CD4-positive, alpha-beta T cell (primary cell): ENCODE measurements around the gene RHBDL3. TPM values are rescaled to one million over a fixed set of nuclear protein-coding genes. Genes with fewer than 3 reads are reported as not detected.

ENCODE experiments used
- ATAC-seq: fragments of 200-7000 bp; cut with Tn5 transposase; one replicate; pipeline ENCODE4 v1.10.0; 2022; ENCODE audit warnings: mild to moderate bottlenecking; ENCODE audit not compliant: poor library complexity
- CTCF ChIA-PET: fragments of 350-600 bp; sonication (Branson Sonifier 250); formaldehyde crosslinking; loops from one replicate; lab custom pipeline; 2021; ENCODE audit warnings: antibody characterized with exemption, inconsistent platforms; lab: Charles Lee
- POLR2A ChIA-PET: fragments of 350-600 bp; sonication (Branson Sonifier 250); formaldehyde crosslinking; loops from one replicate; lab custom pipeline; 2021; ENCODE audit warnings: antibody characterized with exemption, inconsistent platforms; lab: Charles Lee
- DNase-seq, 14 experiments: peaks; one replicate each; pipeline ENCODE4 v3.0.0-alpha.2; 2013 to 2020; ENCODE audit warnings: mixed read lengths in 2 of 14
- H3K27ac ChIP-seq, 2 donors: one replicate each; pipeline versions ENCODE4 v1.5.1 to v1.7.0; 2013; ENCODE audit warnings: low read length in 2 of 2, low read depth in 1 of 2, mild to moderate bottlenecking in 1 of 2
- H3K27me3 ChIP-seq, 2 experiments: 1 replicate in 1 of 2; 2 replicates in 1 of 2; pipeline versions ENCODE4 v1.6.1 to v1.7.0; 2013; ENCODE audit warnings: low read length in 2 of 2, control low read depth in 1 of 2, mild to moderate bottlenecking in 1 of 2, moderate library complexity in 1 of 2; ENCODE audit not compliant: insufficient read depth in 2 of 2, control insufficient read depth in 1 of 2
- H3K36me3 ChIP-seq: one replicate; pipeline ENCODE4 v1.6.1; 2013; ENCODE audit warnings: low read length, control low read depth; ENCODE audit not compliant: insufficient read depth
- H3K4me1 ChIP-seq: one replicate; pipeline ENCODE4 v1.6.1; 2013; ENCODE audit warnings: low read length, control low read depth; ENCODE audit not compliant: insufficient read depth
- H3K4me3 ChIP-seq: one replicate; pipeline ENCODE4 v1.5.1; 2013; ENCODE audit warnings: mild to moderate bottlenecking, low read length, moderate library complexity
- H3K9me3 ChIP-seq, 2 experiments: 1 replicate in 1 of 2; 2 replicates in 1 of 2; pipeline versions ENCODE4 v1.6.1 to v1.7.0; 2013; ENCODE audit warnings: low read length in 2 of 2, mild to moderate bottlenecking in 2 of 2, control low read depth in 1 of 2, moderate library complexity in 1 of 2; ENCODE audit not compliant: control insufficient read depth in 1 of 2, insufficient read depth in 1 of 2
- H3K27ac Mint-ChIP-seq: one replicate; pipeline ENCODE4 v1.8.0; 2020; ENCODE audit warnings: mixed read lengths
- H3K27me3 Mint-ChIP-seq: one replicate; pipeline ENCODE4 v1.8.0; 2021; ENCODE audit warnings: mixed read lengths
- H3K36me3 Mint-ChIP-seq: one replicate; pipeline ENCODE4 v1.8.0; 2021; ENCODE audit warnings: low read depth, mixed read lengths
- H3K4me1 Mint-ChIP-seq: one replicate; pipeline ENCODE4 v1.8.0; 2021; ENCODE audit warnings: low read depth, mixed read lengths
- H3K4me3 Mint-ChIP-seq: one replicate; pipeline ENCODE4 v1.8.0; 2020; ENCODE audit warnings: mild to moderate bottlenecking, mixed read lengths
- H3K9me3 Mint-ChIP-seq: one replicate; pipeline ENCODE4 v1.8.0; 2020; ENCODE audit warnings: mixed read lengths
- CTCF ChIP-seq: fragments of 200-600 bp; IDR thresholded peaks from one replicate; pipeline ENCODE4 v1.8.0; 2022; ENCODE audit warnings: antibody characterized with exemption, mild to moderate bottlenecking
- intact Hi-C, 2 experiments: fragments of 100-400 bp; cut with DNase I in 1 of 2; cut with micrococcal nuclease in 1 of 2; formaldehyde crosslinking; loops; one replicate each; pipeline versions ENCODE4 v1.15.1 to v1.9.0; 2023 to 2025; cut with DNase I, micrococcal nuclease
- total RNA-seq, 174 experiments: library from RNA in 2 of 174; stranded (reverse) in 2 of 174; gene quantifications; one replicate each; pipeline ENCODE4 v1.2.3 and lab custom pipeline; 2021 to 2026

RHBDL3 gene
- total RNA-seq, 2 experiments from 2014 or later = 0.08 TPM; not detected in 1

- no peaks in the 10 kb centered on the region for H3K4me1 ChIP-seq
- DNase-seq = no peak
- Mint-ChIP-seq H3K27me3 (peaks cover 14% of the 10 kb centered on the region), H3K4me3 (no peak overlapping the region), H3K27ac (no peak overlapping the region), H3K9me3 (no peaks in the 10 kb centered on the region), H3K4me1 (no peaks in the 10 kb centered on the region), H3K36me3 (no peaks in the 10 kb centered on the region)
- no peaks in the 10 kb centered on the region for H3K9me3 ChIP-seq
- no peaks in the 10 kb centered on the region for H3K27me3 ChIP-seq
- no peak overlapping the region for H3K4me3 ChIP-seq
- no peak for TF ChIP-seq CTCF
- no peak for ATAC-seq
- intact Hi-C loops = no loop called here
- ChIA-PET POLR2A (no interaction called here), CTCF (no interaction called here)
- no peaks in the 10 kb centered on the region for H3K36me3 ChIP-seq
- no peak overlapping the region for H3K27ac ChIP-seq
Observed at GRCh38 chr17:32285746-32286517, 20.3 kb downstream of the RHBDL3 start.

DNA sequence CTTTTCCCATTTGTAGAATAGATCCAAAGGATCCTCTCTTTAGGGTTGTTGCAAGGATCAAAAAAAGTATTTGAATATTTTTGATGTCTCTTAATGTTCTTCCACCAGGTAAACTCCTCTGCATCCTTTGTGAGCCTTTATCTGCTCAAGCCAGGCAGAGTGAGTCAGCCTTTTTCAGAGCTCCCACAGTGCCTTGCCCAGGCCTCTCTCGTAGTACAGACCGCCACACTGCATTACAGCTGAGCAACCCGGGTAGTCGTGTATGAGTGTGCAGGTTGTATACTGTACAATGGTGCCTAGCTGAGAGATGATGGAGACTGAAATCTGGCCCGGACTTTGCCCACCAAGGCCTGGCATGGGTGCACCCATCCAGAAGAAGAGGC is 20.9 kb downstream of the RHBDL3 start:
- POLR2A ChIA-PET = no interaction called here
- Histone ChIP-seq H3K36me3 (no peaks in the 10 kb centered on the region), H3K4me3 (no peak overlapping the region), H3K4me1 (no peaks in the 10 kb centered on the region), H3K9me3 (no peaks in the 10 kb centered on the region), H3K27me3 (no peaks in the 10 kb centered on the region), H3K27ac (no peak overlapping the region)
- Mint-ChIP-seq H3K4me3 (no peak overlapping the region), H3K27me3 (peaks cover 14% of the 10 kb centered on the region), H3K36me3 (no peaks in the 10 kb centered on the region), H3K4me1 (no peaks in the 10 kb centered on the region), H3K27ac (no peak overlapping the region), H3K9me3 (no peaks in the 10 kb centered on the region)
- TF ChIP-seq CTCF = no peak
- DNase-seq (no peak), ATAC-seq (no peak)
- CTCF ChIA-PET = no interaction called here
- intact Hi-C loops = no loop called here

DNA sequence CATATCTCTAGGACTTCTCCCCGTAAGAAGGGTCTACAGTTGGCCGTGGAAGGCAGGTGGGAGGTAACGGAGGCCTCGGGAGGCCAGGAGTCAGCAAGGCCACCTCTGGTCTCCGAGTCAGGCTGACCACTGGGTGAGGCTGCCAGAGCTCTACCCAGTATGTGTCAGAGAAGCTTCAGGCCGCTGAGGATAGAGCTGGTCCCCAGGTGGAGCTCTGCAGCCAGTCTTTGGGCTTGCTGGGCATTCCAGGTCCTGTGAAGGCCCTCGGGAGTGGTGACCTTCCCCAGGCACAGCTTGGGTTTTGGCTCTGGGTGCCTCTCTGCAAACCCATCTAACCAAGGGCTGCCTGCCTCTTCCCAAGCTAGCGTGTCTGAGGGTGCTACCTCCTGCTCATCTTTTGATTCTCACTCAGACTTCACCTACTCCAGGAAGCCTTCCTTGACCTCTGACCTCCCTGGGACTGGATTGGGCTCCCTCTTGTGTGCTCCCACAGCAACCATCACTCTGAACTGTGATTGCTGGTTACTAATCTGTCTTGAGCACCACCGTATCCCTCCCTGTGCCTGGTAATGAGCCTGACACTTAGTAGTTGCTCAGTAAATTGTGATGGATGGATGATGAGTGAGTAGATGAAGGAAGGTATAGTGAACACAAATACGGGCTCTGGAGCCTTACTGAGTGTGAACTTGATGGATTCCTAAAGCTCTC is 22.3 kb downstream of the RHBDL3 start:
- CTCF ChIA-PET = no interaction called here
- Histone ChIP-seq H3K27ac (no peak overlapping the region), H3K4me1 (no peaks in the 10 kb centered on the region), H3K36me3 (no peaks in the 10 kb centered on the region), H3K9me3 (no peaks in the 10 kb centered on the region), H3K27me3 (no peaks in the 10 kb centered on the region), H3K4me3 (no peak overlapping the region)
- Mint-ChIP-seq H3K4me3 (no peak overlapping the region), H3K9me3 (no peaks in the 10 kb centered on the region), H3K36me3 (no peaks in the 10 kb centered on the region), H3K27me3 (peaks cover 14% of the 10 kb centered on the region), H3K4me1 (no peaks in the 10 kb centered on the region), H3K27ac (no peak overlapping the region)
- POLR2A ChIA-PET = no interaction called here
- TF ChIP-seq CTCF = no peak
- DNase-seq (no peak), ATAC-seq (no peak)
- intact Hi-C loops = no loop called here
